Naive B cell (primary cell): Measurements from ENCODE around the gene LDLRAD4. TPM values are rescaled to one million over a fixed set of nuclear protein-coding genes. Genes with fewer than 3 reads are reported as not detected.

ENCODE experiments used
- ATAC-seq, 2 donors: fragments of 150-1000 bp; cut with Tn5 transposase; 2 replicates each; pipeline ENCODE4 v1.10.0; 2021; ENCODE audit warnings: low read depth in 2 of 2, mild to moderate bottlenecking in 2 of 2, moderate library complexity in 2 of 2
- DNase-seq: peaks from one replicate; pipeline ENCODE4 v3.0.0; 2022
- H3K27ac Mint-ChIP-seq, 6 donors: one replicate each; pipeline ENCODE4 v1.8.0; 2020 to 2022; ENCODE audit warnings: mild to moderate bottlenecking in 6 of 6, mixed read lengths in 6 of 6, moderate library complexity in 5 of 6, inconsistent platforms in 2 of 6
- H3K27me3 Mint-ChIP-seq, 3 donors: one replicate each; pipeline ENCODE4 v1.8.0; 2021 to 2022; ENCODE audit warnings: mixed read lengths in 3 of 3, mild to moderate bottlenecking in 1 of 3
- H3K36me3 Mint-ChIP-seq, 2 donors: one replicate each; pipeline ENCODE4 v1.8.0; 2020 to 2022; ENCODE audit warnings: mixed read lengths in 2 of 2, inconsistent platforms in 1 of 2, mild to moderate bottlenecking in 1 of 2
- H3K4me1 Mint-ChIP-seq, 3 donors: one replicate each; pipeline ENCODE4 v1.8.0; 2020 to 2022; ENCODE audit warnings: mixed read lengths in 3 of 3, inconsistent platforms in 1 of 3, mild to moderate bottlenecking in 1 of 3, moderate library complexity in 1 of 3
- H3K4me3 Mint-ChIP-seq, 8 donors: one replicate each; pipeline ENCODE4 v1.8.0; 2020 to 2022; ENCODE audit warnings: mild to moderate bottlenecking in 8 of 8, mixed read lengths in 8 of 8, moderate library complexity in 8 of 8, inconsistent platforms in 2 of 8
- H3K9me3 Mint-ChIP-seq, 7 donors: one replicate each; pipeline ENCODE4 v1.8.0; 2020 to 2022; ENCODE audit warnings: mixed read lengths in 7 of 7, mild to moderate bottlenecking in 5 of 7, inconsistent platforms in 2 of 7, moderate library complexity in 1 of 7
- polyA plus RNA-seq, 6 donors: library from polyadenylated mRNA; unstranded; fragments of 300-500 nt; fragmentation: Illumina TruSeq; gene quantifications; one replicate each; pipeline ENCODE4 v1.2.3, GENCODE V29; 2021; ENCODE audit warnings: low read depth in 6 of 6

LDLRAD4 gene
- polyA plus RNA-seq, 6 donors from 2014 or later: 6.4 to 16.1 (median 9.2) TPM

DNA sequence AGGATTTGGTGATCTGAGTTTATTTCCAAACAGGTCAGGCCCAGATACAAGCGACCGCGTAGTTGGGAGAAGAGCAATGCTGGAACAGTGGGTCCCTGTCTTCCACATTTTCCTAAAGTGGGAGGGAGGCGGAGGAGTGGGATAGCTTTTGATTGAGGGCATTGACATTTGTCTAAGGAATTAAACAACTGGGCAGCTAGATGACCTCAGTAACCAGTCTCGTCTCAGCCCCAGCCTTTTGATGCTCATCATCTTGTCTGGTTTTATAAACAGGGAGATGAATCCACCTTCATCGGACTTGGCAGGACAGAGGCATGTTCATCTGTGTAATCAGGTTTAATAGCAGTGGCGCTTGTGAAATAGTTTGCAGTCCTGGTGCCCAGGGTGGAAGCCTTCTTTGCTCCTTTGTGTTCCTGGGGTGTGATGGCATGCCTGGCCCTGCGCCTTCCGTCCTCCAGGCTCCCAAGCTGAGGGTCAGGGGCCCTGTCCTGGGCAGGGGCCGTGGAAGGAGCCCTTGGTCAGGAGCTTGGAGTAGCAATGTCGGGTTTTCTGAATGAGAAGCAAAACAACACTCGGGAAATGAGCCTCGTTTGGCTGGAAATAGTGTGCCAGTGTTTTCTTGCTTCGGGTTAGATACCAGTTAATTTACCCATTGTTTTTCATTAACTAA, 314.0 kb downstream of the LDLRAD4 start:
- Mint-ChIP-seq H3K4me3 (no peak overlapping the region), H3K4me1 (peaks cover 17 to 50% (median 22%) of the 10 kb centered on the region in 3 donors), H3K27me3 (no peaks in the 10 kb centered on the region), H3K27ac (peak overlapping the region in 2 of 6 donors; percentile 10 to 66), H3K9me3 (no peaks in the 10 kb centered on the region), H3K36me3 (no peaks in the 10 kb centered on the region)
- ATAC-seq (no peak), DNase-seq (no peak)

DNA sequence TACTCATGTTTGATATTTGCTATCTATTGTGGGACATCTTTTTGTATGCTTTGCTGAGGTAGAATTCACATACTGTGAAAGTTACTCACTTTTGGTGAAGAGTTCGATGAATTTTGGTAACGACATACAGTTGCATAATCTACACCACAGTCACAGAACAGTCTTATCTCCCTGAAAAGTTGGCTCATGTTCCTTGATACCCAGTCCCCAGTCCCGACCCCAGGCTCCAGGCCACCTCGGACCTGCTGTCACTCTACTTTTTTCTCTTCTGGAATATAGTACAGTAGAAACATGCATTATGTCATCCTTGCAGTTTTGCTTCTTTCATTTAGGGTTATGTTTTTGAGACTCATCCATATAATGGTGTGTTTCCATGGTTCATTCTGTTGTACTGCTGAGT, 316.1 kb downstream of the LDLRAD4 start:
- no peak for ATAC-seq
- Mint-ChIP-seq H3K36me3 (no peaks in the 10 kb centered on the region), H3K4me1 (peaks cover 31 to 70% (median 37%) of the 10 kb centered on the region in 3 donors), H3K27ac (peak overlapping the region in 1 of 6 donors; percentile 78), H3K27me3 (no peaks in the 10 kb centered on the region), H3K9me3 (no peaks in the 10 kb centered on the region), H3K4me3 (no peak overlapping the region)
- DNase-seq: no peak

DNA sequence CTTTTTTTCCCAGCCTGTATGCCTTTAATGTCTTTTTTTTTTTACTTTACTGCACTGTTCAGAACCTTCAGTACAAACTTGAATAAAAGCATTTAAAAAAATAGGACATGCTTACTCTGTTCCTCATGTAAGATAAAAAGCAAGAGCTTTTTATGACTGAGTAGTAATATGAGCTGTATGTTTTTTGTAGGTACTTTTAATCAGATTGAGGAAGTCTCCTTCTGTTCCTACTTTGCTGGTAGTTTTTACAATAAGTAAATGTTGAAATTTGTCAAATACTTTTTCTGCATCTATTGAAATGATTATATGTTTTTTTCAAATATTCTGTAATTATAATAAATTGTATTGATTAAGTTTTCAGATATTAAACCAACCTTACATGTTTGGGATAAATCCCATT, 318.0 kb downstream of the LDLRAD4 start:
- Mint-ChIP-seq H3K4me1 (peaks cover 33 to 65% (median 46%) of the 10 kb centered on the region in 3 donors), H3K27me3 (no peaks in the 10 kb centered on the region), H3K9me3 (no peaks in the 10 kb centered on the region), H3K27ac (peak overlapping the region in 5 of 6 donors; percentile 46 to 91 (median 56)), H3K4me3 (peak overlapping the region in 2 of 8 donors; percentile 40 to 46), H3K36me3 (no peaks in the 10 kb centered on the region)
- DNase-seq (peak; percentile 27), ATAC-seq (peak; percentile 29 to 31)

DNA sequence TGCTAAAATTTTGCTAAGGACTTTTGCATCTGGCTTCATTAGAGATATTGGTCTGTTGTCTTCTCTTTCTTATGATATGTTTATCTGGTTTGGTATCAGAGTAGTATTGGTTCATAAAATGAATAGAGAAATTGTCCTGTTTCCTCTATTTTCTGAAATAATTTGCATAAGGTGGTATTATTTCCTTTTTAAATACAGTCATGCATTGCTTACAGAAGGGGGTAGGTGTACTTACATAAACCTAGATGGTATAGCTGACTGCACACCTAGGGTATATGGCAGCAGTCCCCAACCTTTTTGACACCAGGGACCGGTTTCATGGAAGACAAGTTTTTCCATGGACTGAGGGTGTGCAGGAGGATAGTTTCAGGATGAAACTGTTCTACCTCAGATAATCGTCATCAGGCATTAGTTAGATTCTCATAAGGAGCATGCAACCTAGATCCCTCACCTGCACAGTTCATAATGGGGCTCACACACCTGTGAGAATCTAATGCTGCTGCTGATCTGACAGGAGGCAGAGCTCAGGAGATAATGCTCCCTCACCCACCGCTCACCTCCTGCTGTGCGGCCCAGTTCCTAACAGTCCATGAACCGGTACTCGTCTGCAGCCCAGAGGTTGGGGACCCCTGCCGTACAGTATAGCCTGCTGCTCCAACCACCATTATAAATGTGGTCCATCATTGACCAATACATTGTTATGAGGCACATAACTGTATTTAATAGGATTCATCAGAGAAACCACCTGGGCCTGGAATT, 318.6 kb downstream of the LDLRAD4 start:
- DNase-seq (peak; percentile 64), ATAC-seq (peak; percentile 70 to 74)
- H3K27ac Mint-ChIP-seq: peak overlapping the region in 5 of 6 donors; percentile 90 to 92 (median 91)
- H3K9me3 Mint-ChIP-seq: no peaks in the 10 kb centered on the region
- peaks cover 33 to 65% (median 48%) of the 10 kb centered on the region in 3 donors for H3K4me1 Mint-ChIP-seq
- peak overlapping the region; percentile 21 to 79 (median 43) for H3K4me3 Mint-ChIP-seq
- no peaks in the 10 kb centered on the region for H3K36me3 Mint-ChIP-seq
- no peaks in the 10 kb centered on the region for H3K27me3 Mint-ChIP-seq

DNA sequence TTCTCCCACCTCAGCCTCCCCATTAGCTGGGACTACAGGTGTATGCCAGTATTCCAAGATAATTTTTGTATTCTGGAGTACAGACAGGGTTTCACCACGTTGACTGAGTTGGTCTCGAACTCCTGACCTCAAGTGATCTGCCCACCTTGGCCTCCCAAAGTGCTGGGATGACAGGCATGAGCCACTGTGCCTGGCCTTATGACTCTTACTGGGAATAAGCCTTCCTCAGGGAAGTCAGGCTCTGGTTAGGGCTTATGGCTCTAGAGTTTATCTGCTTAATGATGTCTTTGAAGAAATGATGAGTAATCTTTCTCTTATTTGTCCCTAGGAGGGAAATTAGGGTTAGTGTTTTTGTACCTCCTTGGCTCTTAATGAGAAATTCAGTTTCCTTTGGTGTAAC, 320.1 kb downstream of the LDLRAD4 start:
- Mint-ChIP-seq H3K4me3 (peak overlapping the region; percentile 37 to 86 (median 74)), H3K27ac (peak overlapping the region; percentile 83 to 98 (median 94))
- ATAC-seq: no peak

DNA sequence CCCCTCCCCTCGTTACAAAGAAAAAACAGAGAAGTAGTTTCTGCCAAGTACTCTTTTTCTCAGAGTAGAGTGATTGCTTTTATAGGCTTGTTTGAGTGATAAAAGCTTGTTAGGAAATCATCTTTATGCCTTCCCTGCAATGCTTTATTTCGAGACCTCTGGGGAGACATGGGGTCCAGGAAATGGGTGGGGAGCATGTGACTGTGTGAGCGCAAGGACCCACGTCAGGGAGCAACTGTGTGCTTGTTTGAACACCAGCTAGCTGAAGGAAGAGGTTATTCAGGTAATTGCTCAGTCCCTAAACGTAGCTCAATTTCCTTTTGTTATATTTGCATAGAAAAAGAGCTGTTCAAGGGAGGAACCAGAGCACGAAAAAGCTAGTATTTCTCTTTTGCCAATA, 320.5 kb downstream of the LDLRAD4 start:
- Mint-ChIP-seq H3K9me3 (no peaks in the 10 kb centered on the region), H3K4me1 (peaks cover 33 to 54% (median 48%) of the 10 kb centered on the region in 3 donors)

More for the DNA sequence above, 320.1 kb downstream of the LDLRAD4 start:
- no peaks in the 10 kb centered on the region for H3K36me3 Mint-ChIP-seq
- H3K9me3 Mint-ChIP-seq: no peaks in the 10 kb centered on the region
- peaks cover 33 to 58% (median 48%) of the 10 kb centered on the region in 3 donors for H3K4me1 Mint-ChIP-seq
- no peak for DNase-seq
- no peaks in the 10 kb centered on the region for H3K27me3 Mint-ChIP-seq

DNA sequence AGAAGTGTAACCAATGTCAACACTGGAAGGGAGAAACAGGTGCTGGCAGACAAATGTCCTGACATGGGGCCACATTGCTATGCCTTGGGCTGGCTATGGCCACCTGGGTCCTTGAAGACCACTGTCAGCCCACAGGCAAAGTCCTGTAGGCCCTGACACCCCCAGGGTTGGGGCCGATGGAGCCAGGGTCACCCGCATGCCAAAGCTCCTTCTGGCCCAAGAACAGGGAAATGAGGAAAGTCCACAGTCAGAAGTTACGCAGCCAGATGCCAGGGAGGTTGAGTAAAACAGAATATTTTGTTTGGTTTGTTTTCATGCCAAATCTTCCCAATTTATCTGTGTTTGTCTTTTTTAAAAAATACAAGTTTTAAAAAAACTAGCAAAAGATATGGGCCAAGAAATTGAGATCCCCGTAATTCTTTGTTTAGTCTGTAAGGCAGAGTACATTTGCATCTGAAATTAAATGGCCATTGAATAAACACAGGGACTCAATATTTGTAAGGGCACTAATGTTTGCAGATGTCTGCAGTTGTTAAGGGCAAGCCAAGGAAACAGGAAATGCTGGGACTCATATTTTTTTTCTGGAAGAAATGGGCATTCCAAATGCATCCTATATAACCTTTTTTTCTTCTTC, 321.4 kb downstream of the LDLRAD4 start:
- no peaks in the 10 kb centered on the region for H3K36me3 Mint-ChIP-seq
- no peaks in the 10 kb centered on the region for H3K27me3 Mint-ChIP-seq
- peaks cover 30 to 48% (median 45%) of the 10 kb centered on the region in 3 donors for H3K4me1 Mint-ChIP-seq
- H3K4me3 Mint-ChIP-seq: peak overlapping the region in 6 of 8 donors; percentile 2 to 86 (median 74)
- no peak for ATAC-seq
- no peaks in the 10 kb centered on the region for H3K9me3 Mint-ChIP-seq
- no peak for DNase-seq
- peak overlapping the region; percentile 83 to 98 (median 92) for H3K27ac Mint-ChIP-seq

More for the DNA sequence above, 320.5 kb downstream of the LDLRAD4 start:
- DNase-seq (peak; percentile 88), ATAC-seq (peak; percentile 84 to 88)
- H3K36me3 Mint-ChIP-seq: no peaks in the 10 kb centered on the region
- peak overlapping the region; percentile 83 to 98 (median 94) for H3K27ac Mint-ChIP-seq
- H3K4me3 Mint-ChIP-seq: peak overlapping the region; percentile 37 to 86 (median 74)
- H3K27me3 Mint-ChIP-seq: no peaks in the 10 kb centered on the region

DNA sequence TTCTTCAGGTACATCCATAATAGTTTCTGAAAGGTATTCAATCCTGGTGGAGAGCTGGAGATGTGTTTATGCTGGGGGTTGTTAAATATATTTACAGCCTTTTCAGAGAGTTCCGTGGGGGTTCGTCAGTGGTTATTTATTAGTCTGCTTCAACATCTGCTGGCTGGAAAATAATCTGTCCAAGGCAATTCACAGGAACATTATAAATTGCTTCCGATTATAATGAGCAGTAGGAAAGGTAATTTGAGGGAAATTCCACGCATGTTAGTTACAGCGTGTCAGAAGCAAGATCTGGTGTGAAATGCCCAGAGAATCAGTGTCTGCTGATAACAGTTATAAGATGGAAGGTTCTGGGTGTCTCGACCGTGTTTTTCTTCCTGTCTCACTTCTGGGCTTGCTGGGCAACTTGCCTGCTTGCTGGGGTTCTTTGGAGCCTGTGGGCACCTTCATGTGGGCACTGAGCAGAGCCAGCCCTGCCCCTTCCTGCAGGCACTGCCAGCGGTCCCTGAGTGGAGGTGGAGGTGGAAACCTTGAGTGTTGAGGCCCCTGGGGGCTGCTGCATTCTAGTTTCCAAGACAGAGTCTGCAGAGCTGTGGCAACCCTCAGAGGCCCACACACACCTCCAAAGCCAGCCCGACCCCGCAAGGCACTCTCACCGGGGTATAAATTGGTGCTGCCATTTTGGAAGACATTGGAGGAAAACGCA, 322.1 kb downstream of the LDLRAD4 start:
- peak overlapping the region in 5 of 8 donors; percentile 1 to 40 (median 8) for H3K4me3 Mint-ChIP-seq
- H3K27me3 Mint-ChIP-seq: no peaks in the 10 kb centered on the region
- no peaks in the 10 kb centered on the region for H3K9me3 Mint-ChIP-seq
- H3K27ac Mint-ChIP-seq: peak overlapping the region; percentile 10 to 98 (median 84)
- no peak for DNase-seq
- ATAC-seq: no peak
- H3K36me3 Mint-ChIP-seq: no peaks in the 10 kb centered on the region
- peaks cover 30 to 50% (median 47%) of the 10 kb centered on the region in 3 donors for H3K4me1 Mint-ChIP-seq

DNA sequence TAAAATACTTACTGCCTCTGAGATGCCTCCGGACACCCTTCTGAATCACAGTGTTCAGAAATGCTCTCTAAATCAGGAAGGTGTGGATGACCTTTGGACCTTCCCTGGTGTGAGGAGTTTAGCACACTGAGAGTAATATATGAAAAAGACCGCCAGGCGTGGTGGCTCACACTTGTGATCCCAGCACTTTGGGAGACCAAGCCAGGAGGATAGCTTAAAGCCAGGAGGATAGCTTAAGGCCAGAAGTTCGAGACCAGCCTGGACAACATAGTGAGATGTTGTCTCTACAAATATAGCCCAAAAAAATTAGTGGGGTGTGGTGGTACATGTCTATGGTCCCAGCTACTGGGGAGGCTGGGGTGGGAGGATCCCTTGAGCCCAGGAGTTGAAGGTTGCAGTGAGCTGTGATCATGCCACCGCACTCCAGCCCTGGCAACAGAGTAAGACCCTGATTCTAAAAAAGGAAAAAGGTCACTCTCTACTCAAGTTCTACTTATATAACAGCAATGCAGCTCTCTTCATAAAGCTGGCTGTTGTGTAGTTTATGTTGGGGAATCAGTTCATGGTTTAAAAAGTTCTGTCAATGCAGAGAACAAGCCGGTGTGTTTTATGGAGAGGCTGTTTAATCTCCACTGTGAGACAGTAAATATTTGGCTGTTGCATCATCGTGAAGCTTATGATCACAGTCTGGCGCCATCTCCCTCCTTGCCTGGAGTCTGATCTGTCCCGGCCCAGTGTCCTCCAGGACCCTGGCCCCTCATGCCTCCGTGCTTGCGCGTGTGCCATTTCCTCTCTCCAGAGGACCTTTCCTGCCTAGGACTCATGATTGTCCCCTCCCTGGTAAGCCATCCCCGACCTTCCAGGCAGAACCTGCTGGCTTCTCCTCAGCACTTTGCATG, 323.3 kb downstream of the LDLRAD4 start:
- Mint-ChIP-seq H3K36me3 (no peaks in the 10 kb centered on the region), H3K27ac (peak overlapping the region in 5 of 6 donors; percentile 10 to 83 (median 59)), H3K9me3 (no peaks in the 10 kb centered on the region), H3K4me3 (peak overlapping the region in 1 of 8 donors; percentile 39), H3K27me3 (no peaks in the 10 kb centered on the region), H3K4me1 (peaks cover 28 to 53% (median 50%) of the 10 kb centered on the region in 3 donors)
- ATAC-seq: no peak
- DNase-seq: no peak

DNA sequence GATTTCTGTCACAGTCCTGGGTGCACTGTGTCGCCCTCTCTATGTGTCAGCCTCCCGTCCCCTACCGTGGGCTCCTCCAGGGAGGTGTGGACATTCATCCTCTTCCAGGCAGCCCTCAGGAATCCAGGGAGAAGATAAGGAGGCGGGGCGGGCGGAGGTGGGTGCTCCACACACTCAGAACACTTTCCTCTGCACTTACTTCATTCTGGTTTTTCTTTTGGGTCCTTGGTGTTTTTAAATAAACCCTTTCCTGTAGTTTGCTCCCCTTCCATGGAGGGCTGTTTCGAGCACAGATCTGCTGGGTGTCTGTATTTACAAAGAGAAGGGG, 323.9 kb downstream of the LDLRAD4 start:
- no peaks in the 10 kb centered on the region for H3K27me3 Mint-ChIP-seq
- peak overlapping the region in 3 of 6 donors; percentile 54 to 59 (median 57) for H3K27ac Mint-ChIP-seq
- ATAC-seq (no peak), DNase-seq (no peak)
- H3K36me3 Mint-ChIP-seq: peaks cover 0 to 3% of the 10 kb centered on the region in 2 donors
- peaks cover 0 to 3% (median 0%) of the 10 kb centered on the region in 7 donors for H3K9me3 Mint-ChIP-seq
- H3K4me3 Mint-ChIP-seq: no peak overlapping the region
- H3K4me1 Mint-ChIP-seq: peaks cover 22 to 53% (median 44%) of the 10 kb centered on the region in 3 donors

DNA sequence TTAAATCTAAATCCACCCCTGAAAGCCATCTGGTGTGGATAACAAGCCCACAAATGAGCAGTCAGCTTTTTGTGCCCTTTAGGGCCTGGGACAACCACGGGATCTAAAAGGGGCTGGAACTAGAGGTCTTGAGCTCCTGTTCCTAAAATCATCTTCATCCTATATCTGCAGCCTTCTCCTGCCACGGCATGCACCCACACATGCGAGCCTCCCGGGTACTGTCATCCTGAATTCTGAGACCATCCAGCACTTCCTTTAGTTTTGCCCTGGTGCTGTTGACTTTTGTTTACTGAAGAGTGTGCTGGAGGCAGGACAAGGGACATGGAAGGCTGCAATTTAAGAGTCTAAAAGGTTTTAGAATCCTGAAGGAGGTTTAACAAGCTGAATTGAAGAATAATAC, 324.6 kb downstream of the LDLRAD4 start:
- Mint-ChIP-seq H3K27me3 (no peaks in the 10 kb centered on the region), H3K4me1 (peaks cover 16 to 52% (median 37%) of the 10 kb centered on the region in 3 donors), H3K36me3 (peaks cover 0 to 6% of the 10 kb centered on the region in 2 donors), H3K4me3 (no peak overlapping the region), H3K27ac (no peak overlapping the region), H3K9me3 (peaks cover 0 to 3% (median 0%) of the 10 kb centered on the region in 7 donors)
- no peak for ATAC-seq
- DNase-seq: no peak
